HepG2 (cell line): ENCODE results near the gene S100A4. TPM values are rescaled to one million over a fixed set of nuclear protein-coding genes. Genes with fewer than 3 reads are reported as not detected.

ENCODE experiments used
- ATAC-seq: fragments of 200-7000 bp; cut with Tn5 transposase; 3 replicates; pipeline ENCODE4 v1.9.1; 2020; ENCODE audit warnings: mild to moderate bottlenecking, moderate library complexity
- BruUV-seq: library from RNA; stranded (reverse); fragments of 400-500 nt; replicated peaks from 2 replicates; lab custom pipeline; 2021; lab: Mats Ljungman, UMichigan
- CTCF ChIA-PET: fragments of 300-600 bp; formaldehyde crosslinking; extraction: SDS; loops from one replicate; lab custom pipeline; 2021; ENCODE audit warnings: low total read pairs, inconsistent platforms, low intra/inter-chr PET ratio; lab: Yijun Ruan, JAX
- POLR2A ChIA-PET: fragments of 350-600 bp; sonication (Branson Sonifier 250); formaldehyde crosslinking; loops from one replicate; lab custom pipeline; 2020; ENCODE audit warnings: antibody characterized with exemption, inconsistent platforms; lab: Yijun Ruan, JAX
- DNase-seq: peaks from one replicate; pipeline ENCODE4 v3.0.0-alpha.2; 2015; ENCODE audit warnings: low spot score
- FAIRE-seq: peaks from 3 replicates; lab custom pipeline; 2011; peaks lifted over from hg19 to GRCh38; lab: Jason Lieb, UNC
- H2AFZ ChIP-seq: one replicate; pipeline ENCODE4 v1.6.1; 2011; ENCODE audit warnings: low read length, inconsistent platforms
- H3K27ac ChIP-seq: fragments of 300-600 bp; 3 replicates; pipeline ENCODE4 v1.8.0; 2011; ENCODE audit warnings: mixed run types, mild to moderate bottlenecking, mixed read lengths, low read length, inconsistent platforms; ENCODE audit not compliant: insufficient read depth; ENCODE audit errors: extremely low read length
- H3K27me3 ChIP-seq, 2 experiments: fragments of 200-600 bp in 1 of 2; 2 replicates in 1 of 2; 3 replicates in 1 of 2; pipeline versions ENCODE4 v1.6.0 to v1.8.0; 2011; ENCODE audit warnings: low read length in 2 of 2, mild to moderate bottlenecking in 2 of 2, moderate library complexity in 2 of 2, inconsistent platforms in 1 of 2; ENCODE audit not compliant: insufficient read depth in 2 of 2, control insufficient read depth in 1 of 2
- H3K36me3 ChIP-seq, 2 experiments: fragments of 200-600 bp in 1 of 2; replicated peaks in 1 of 2; 2 replicates in 1 of 2; 3 replicates in 1 of 2; pipeline versions ENCODE4 v1.5.1 to v1.8.0; 2011; ENCODE audit warnings: low read length in 2 of 2, inconsistent platforms in 1 of 2; ENCODE audit not compliant: insufficient read depth in 2 of 2, control insufficient read depth in 1 of 2
- H3K4me1 ChIP-seq: 2 replicates; pipeline ENCODE4 v1.5.1; 2012; ENCODE audit warnings: low read length, inconsistent platforms; ENCODE audit not compliant: insufficient read depth
- H3K4me2 ChIP-seq: 2 replicates; pipeline ENCODE4 v1.6.0; 2011; ENCODE audit warnings: low read depth, low read length, inconsistent platforms
- H3K4me3 ChIP-seq, 3 experiments: fragments of 200-600 bp in 1 of 3; sonication (generic), shearing (Covaris generic) in 1 of 3; replicated peaks in 1 of 3; 2 replicates each; pipeline ENCODE4 v1.5.1; 2011 to 2016; ENCODE audit warnings: low read length in 3 of 3, inconsistent platforms in 2 of 3, low read depth in 2 of 3, mild to moderate bottlenecking in 2 of 3, control low read depth in 1 of 3, mixed read lengths in 1 of 3; ENCODE audit not compliant: insufficient read depth in 1 of 3
- H3K79me2 ChIP-seq: one replicate; pipeline ENCODE4 v1.6.1; 2011; ENCODE audit warnings: low read length, inconsistent platforms; ENCODE audit not compliant: insufficient read depth
- H3K9ac ChIP-seq: 2 replicates; pipeline ENCODE4 v1.6.0; 2011; ENCODE audit warnings: mild to moderate bottlenecking, low read depth, low read length, inconsistent platforms; ENCODE audit not compliant: insufficient read depth
- H3K9me3 ChIP-seq: 2 replicates; pipeline ENCODE4 v1.5.1; 2012; ENCODE audit warnings: mild to moderate bottlenecking, low read length
- H4K20me1 ChIP-seq: 2 replicates; pipeline ENCODE4 v1.6.0; 2011; ENCODE audit warnings: inconsistent platforms, mild to moderate bottlenecking, low read length, moderate library complexity; ENCODE audit not compliant: insufficient read depth
- ATF7 ChIP-seq, 2 experiments: fragments of 450-650 bp in 1 of 2; sonication (generic) in 1 of 2; formaldehyde crosslinking in 1 of 2; IDR thresholded peaks; 2 replicates each; pipeline versions ENCODE4 v1.4.0 to v1.6.1; 2016 to 2020; ENCODE audit warnings: antibody characterized with exemption in 1 of 2, mild to moderate bottlenecking in 1 of 2, missing genetic modification reagents in 1 of 2
- CENPX ChIP-seq: sonication (generic); formaldehyde crosslinking; IDR thresholded peaks from 2 replicates; pipeline ENCODE4 v1.9.0; 2021; ENCODE audit warnings: mild to moderate bottlenecking, missing genetic modification reagents, moderate library complexity
- DBP ChIP-seq: sonication (generic); formaldehyde crosslinking; IDR thresholded peaks from 2 replicates; pipeline ENCODE4 v1.4.0; 2020; ENCODE audit warnings: missing genetic modification reagents; ENCODE audit errors: not compliant biosample characterization
- MED1 ChIP-seq: sonication (generic); formaldehyde crosslinking; IDR thresholded peaks from 2 replicates; pipeline ENCODE4 v1.4.0; 2020; ENCODE audit warnings: missing genetic modification reagents
- SATB2 ChIP-seq: sonication (generic); formaldehyde crosslinking; IDR thresholded peaks from 2 replicates; pipeline ENCODE4 v1.5.0; 2020; ENCODE audit warnings: missing genetic modification reagents
- ZNF768 ChIP-seq: sonication (generic); formaldehyde crosslinking; IDR thresholded peaks from 2 replicates; pipeline ENCODE4 v1.4.0; 2020; ENCODE audit warnings: missing genetic modification reagents
- WGBS: methylation state at CpG from one replicate; pipeline ENCODE4 v1.1.6; 2017; ENCODE audit warnings: low lambda C conversion rate; 5-methylcytosine and 5-hydroxymethylcytosine counted together
- in situ Hi-C: cut with HindIII; loops from 2 replicates; pipeline ENCODE4 v1.10.0; 2017; ENCODE audit warnings: low pct_unique_long_range_greater_than_20kb; ENCODE audit not compliant: extremely low pct_ligation_motif_present
- intact Hi-C: fragments of 100-400 bp; cut with micrococcal nuclease; formaldehyde crosslinking; loops from one replicate; pipeline ENCODE4 v1.10.0; 2022; ENCODE audit not compliant: unreplicated experiment
- polyA plus RNA-seq, 8 experiments: library from polyadenylated mRNA; depleted of rRNA in 3 of 8; stranded (reverse) in 7 of 8; unstranded in 1 of 8; fragments of >200 nt; fragmentation: Illumina TruSeq in 4 of 8; extraction: Trizol in 4 of 8; gene quantifications; 2 replicates each; pipeline versions ENCODE4 v1.2.1 to v1.2.3, GENCODE V29; 2011 to 2016; ENCODE audit warnings: low read depth in 4 of 8, missing spikeins in 1 of 8, mixed read lengths in 1 of 8; ENCODE audit not compliant: insufficient read depth in 1 of 8
- total RNA-seq, 5 experiments: library from RNA; depleted of rRNA; stranded (reverse); fragments of >200 nt; fragmentation: Illumina TruSeq; extraction: Trizol; gene quantifications; 2 replicates each; pipeline ENCODE4 v1.2.3, GENCODE V29; 2016; ENCODE audit warnings: low read depth in 1 of 5
- TF ChIP-seq, protein P1 (sequence below): sonication (generic); formaldehyde crosslinking; IDR thresholded peaks from 2 replicates; pipeline ENCODE4 v1.4.0; 2020; ENCODE audit warnings: missing genetic modification reagents
- TF ChIP-seq, protein P2 (sequence below): sonication (generic); formaldehyde crosslinking; IDR thresholded peaks from 2 replicates; pipeline ENCODE4 v1.4.0; 2020; ENCODE audit warnings: missing genetic modification reagents, borderline replicate concordance

The S100A4 gene
- total and polyA plus RNA-seq, 2 of the 13 experiments (the other 11 are each of a cell fraction or from before 2014, with no cell fraction given), result 12.9 to 20.2 TPM

- TF ChIP-seq, protein P1, sequence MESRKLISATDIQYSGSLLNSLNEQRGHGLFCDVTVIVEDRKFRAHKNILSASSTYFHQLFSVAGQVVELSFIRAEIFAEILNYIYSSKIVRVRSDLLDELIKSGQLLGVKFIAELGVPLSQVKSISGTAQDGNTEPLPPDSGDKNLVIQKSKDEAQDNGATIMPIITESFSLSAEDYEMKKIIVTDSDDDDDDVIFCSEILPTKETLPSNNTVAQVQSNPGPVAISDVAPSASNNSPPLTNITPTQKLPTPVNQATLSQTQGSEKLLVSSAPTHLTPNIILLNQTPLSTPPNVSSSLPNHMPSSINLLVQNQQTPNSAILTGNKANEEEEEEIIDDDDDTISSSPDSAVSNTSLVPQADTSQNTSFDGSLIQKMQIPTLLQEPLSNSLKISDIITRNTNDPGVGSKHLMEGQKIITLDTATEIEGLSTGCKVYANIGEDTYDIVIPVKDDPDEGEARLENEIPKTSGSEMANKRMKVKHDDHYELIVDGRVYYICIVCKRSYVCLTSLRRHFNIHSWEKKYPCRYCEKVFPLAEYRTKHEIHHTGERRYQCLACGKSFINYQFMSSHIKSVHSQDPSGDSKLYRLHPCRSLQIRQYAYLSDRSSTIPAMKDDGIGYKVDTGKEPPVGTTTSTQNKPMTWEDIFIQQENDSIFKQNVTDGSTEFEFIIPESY (CRISPR knock-in tag), result no peak
- TF ChIP-seq CENPX (CRISPR knock-in tag) (no peak), ZNF768 (peak; percentile 22; the same call in 1 of the 2 replicates)
Observed at GRCh38 chr1:153547560-153548551, 2.2 kb upstream of the S100A4 start (continued).

- no peaks in the 10 kb centered on the region for H3K36me3 ChIP-seq
- intact Hi-C loops (no loop called here), in situ Hi-C loops (no loop called here)
- no peak overlapping the region for H3K4me2 ChIP-seq
- no peak overlapping the region for H3K4me3 ChIP-seq
- peaks cover 1 to 8% of the 10 kb centered on the region in 2 experiments; a peak in 3 of 5 replicates for H3K27me3 ChIP-seq
- no peak overlapping the region for H3K9ac ChIP-seq
- DNase-seq (no peak), ATAC-seq (no peak), FAIRE-seq (no peak)
- 71% methylated on average over 7 of the region's 14 CpGs for WGBS
- no peak overlapping the region for H2AFZ ChIP-seq
- H3K9me3 ChIP-seq, result no peaks in the 10 kb centered on the region
- H3K27ac ChIP-seq, result no peak overlapping the region
- H3K4me1 ChIP-seq, result peaks cover 98% of the 10 kb centered on the region
- H4K20me1 ChIP-seq, result no peaks in the 10 kb centered on the region
- ChIA-PET CTCF (no interaction called here), POLR2A (no interaction called here)
- BruUV-seq, result no TSS peak
- no peaks in the 10 kb centered on the region for H3K79me2 ChIP-seq
- TF ChIP-seq ATF7 (IDR thresholded peaks at IDR 0.05) (no peak), ATF7 (CRISPR knock-in tag; IDR thresholded peaks at IDR 0.05) (no peak), SATB2 (CRISPR knock-in tag) (no peak), DBP (no peak), ZNF768 (peak; percentile 90), MED1 (CRISPR knock-in tag) (no peak)
- TF ChIP-seq, protein P2, sequence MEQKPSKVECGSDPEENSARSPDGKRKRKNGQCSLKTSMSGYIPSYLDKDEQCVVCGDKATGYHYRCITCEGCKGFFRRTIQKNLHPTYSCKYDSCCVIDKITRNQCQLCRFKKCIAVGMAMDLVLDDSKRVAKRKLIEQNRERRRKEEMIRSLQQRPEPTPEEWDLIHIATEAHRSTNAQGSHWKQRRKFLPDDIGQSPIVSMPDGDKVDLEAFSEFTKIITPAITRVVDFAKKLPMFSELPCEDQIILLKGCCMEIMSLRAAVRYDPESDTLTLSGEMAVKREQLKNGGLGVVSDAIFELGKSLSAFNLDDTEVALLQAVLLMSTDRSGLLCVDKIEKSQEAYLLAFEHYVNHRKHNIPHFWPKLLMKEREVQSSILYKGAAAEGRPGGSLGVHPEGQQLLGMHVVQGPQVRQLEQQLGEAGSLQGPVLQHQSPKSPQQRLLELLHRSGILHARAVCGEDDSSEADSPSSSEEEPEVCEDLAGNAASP, result no peak
Observed at GRCh38 chr1:153546796-153547559, 1.4 kb upstream of the S100A4 start.
